CD4-positive, alpha-beta T cell treated with Interleukin-4 for 1 hour (primary cell): ENCODE measurements around the gene QSOX1.
"Not testable (repeated sequence)": the region's sequence is repeated elsewhere in the genome, so short reads cannot be mapped to it uniquely, and the experiment has no call there.

Experiments used
- DNase-seq, 2 donors: peaks; one replicate each; pipeline ENCODE4 v3.0.0-alpha.2; 2020 to 2022

Gene QSOX1, protein sequence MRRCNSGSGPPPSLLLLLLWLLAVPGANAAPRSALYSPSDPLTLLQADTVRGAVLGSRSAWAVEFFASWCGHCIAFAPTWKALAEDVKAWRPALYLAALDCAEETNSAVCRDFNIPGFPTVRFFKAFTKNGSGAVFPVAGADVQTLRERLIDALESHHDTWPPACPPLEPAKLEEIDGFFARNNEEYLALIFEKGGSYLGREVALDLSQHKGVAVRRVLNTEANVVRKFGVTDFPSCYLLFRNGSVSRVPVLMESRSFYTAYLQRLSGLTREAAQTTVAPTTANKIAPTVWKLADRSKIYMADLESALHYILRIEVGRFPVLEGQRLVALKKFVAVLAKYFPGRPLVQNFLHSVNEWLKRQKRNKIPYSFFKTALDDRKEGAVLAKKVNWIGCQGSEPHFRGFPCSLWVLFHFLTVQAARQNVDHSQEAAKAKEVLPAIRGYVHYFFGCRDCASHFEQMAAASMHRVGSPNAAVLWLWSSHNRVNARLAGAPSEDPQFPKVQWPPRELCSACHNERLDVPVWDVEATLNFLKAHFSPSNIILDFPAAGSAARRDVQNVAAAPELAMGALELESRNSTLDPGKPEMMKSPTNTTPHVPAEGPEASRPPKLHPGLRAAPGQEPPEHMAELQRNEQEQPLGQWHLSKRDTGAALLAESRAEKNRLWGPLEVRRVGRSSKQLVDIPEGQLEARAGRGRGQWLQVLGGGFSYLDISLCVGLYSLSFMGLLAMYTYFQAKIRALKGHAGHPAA

DNA sequence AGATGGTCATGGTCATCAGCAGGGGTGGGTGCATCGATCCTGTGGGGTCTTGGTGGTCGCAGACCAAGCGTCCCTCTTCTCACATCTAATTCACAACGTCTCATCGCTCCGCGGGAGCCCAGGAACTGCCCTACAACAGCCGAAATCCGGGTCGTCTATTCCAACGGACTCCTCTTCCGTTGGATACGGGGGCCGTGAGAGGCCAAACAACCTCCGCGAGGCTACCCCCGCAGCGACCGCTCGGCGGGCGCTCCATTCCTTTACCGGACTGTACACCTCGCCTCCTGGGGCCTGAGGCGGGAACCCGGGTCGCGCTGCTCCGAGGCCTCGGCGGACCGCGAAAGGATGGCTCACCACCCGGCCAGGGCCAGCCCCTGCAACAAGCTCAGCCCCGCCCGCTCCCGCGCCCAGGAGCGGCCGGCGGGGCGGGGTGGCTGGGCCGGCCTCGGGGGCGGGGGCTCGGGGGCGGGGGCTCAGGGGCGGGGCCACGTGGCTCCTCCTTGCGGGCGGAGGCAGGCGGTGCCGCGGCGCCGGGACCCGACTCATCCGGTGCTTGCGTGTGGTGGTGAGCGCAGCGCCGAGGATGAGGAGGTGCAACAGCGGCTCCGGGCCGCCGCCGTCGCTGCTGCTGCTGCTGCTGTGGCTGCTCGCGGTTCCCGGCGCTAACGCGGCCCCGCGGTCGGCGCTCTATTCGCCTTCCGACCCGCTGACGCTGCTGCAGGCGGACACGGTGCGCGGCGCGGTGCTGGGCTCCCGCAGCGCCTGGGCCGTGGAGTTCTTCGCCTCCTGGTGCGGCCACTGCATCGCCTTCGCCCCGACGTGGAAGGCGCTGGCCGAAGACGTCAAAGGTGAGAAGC is at the start of gene QSOX1:
TSS of gene QSOX1 (plus strand) at position 545 of the 857 bp plus-strand sequence. CDS start at position 584, 39 bp downstream.
- peak; percentile 91 to 92 for DNase-seq

DNA sequence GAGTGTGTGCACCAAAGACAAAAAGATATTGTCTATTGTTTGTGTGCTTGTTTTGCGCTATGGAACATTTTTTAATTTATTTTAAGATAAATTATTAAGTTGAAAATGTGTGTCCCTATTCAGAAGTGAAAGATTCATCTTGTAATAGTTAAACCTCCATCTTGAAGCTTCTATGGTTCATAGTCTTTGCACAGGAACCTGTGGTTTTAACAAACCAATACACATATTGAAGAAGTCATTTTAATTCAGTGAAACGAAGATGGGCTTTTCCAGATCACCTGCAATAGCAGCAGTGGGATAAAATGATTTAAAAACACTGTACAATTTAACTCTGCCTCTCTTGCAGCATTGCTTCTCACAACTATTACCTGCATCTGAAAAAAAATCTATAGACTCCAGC is 42.6 kb upstream of the QSOX1 start:
- DNase-seq: no peak

DNA sequence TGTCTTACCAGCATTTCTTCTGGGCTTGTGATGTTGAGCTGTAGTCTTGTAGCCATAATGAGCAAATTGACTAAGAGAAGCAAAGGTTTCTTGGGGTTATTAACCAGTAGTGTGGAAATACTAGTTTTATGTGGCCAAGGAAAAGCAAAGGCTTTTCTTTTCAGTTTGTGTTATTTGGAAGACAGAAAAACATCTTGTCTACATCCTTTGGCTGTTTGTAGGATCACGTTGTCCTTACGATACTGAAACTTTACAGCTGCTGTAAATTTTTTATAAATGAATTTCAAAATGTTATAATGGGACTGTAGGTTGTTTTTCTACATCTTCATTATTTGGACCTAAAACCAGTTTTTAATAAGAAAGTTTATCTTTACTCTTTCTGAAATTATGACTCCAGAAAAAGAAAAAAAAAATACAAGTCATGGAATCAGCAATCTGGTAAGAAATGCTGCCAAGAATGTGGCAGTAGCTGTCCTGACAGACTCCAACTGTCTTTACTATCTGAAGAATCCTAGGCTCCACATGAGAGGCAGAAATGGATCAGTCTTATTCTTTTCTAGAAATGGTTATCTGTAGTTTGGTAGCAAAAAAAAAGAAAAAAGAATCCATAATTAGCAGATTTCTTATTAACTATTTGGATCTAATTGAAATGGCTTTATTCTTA is 41.6 kb upstream of the QSOX1 start:
- DNase-seq: no peak

DNA sequence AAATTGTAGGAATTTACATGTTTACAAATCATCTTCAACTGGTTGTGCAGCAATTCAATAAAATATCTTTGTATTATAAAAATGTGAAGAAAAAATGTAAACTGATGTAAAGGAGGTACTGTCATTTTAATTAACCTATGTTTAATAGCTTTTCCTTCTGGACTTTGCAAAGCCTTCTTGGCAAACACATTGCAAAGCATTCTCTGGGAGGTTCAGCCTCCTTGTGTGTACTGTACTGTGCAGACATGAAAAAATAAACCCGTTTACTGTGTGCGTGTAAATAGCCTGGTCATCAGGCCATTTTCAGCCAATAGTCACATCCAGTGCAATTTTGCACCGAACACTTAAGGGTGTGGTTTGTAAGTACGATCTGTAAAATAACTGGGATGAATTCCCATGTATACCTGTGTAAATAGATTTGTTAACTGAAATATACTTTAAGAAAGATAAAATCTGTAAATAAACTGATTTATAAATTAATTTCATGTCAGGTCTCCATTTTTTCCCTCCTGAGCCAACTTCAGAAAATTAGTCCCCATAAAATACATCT is 40.2 kb upstream of the QSOX1 start:
- DNase-seq: no peak

DNA sequence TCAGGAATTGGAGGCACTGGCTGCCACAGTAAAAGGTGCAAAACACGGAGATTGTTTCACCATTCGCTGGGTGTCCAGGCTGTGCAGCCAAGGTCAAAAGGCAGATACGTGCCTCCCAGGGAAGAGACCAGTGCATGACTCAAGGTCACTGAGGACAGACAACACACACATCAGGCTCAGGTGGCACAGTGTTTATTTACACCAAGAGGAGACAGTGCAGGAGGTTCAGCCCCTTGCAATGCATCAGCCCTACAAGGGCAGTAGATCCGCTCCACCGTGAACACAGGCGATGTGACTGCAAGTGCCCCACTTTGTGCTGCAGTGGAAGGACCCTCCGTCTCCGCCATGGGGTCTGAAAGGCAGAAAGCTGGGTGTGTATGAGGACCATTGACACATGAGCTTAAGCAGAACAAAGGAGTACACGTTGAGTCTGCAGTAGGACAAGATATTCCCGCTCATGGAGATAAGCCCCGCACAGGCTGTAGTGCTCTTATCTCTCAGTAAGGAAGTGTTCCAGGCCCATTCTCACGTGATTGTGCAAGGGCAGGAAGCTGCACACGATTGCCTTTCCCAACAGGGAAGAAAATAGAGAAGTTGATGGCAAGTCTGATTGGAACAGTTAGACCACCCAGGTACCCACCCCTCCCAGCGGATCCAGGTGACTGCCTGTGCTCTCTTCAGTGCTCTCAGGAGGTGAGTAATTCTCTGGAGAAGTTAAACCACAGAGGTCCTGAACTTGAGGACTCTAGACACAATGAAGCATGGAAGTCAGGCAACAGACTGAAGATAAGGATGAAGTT is 37.5 kb upstream of the QSOX1 start:
- DNase-seq: no peak

DNA sequence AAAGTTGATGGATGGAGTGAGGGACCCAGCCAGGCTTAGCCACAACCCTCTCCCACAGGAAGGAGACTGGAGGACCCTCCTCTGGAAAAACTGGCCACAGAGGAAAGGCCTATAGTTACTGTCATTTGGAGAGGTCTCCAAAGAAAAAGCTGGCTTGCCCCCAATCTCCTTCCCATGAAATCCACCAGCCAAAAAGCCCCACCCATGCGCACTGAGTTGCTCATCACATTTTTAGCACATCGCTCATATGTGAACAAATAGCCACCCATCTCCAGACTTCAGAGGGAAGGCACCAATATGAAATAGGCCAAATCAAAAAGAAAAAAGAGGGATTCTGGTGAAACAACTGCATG is 36.9 kb upstream of the QSOX1 start:
- DNase-seq: no peak

DNA sequence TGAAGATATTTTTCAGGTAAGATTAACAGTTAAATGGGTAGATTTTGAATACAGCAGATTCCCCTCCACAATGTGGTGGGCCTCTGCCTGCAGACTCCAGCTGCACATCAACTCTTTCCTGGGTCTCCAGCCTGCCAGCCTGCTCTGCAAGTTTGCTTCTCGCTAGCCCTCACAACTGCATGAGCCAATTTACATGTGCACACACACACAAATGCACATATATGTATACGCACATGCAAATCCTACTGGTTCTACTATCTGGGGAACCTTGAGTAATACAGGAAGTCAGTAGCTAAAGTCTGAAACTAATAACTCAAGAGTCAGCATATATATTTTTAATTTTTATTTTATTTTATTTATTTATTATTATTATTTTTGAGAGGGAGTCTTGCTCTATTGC is 34.8 kb upstream of the QSOX1 start:
- DNase-seq: no peak

DNA sequence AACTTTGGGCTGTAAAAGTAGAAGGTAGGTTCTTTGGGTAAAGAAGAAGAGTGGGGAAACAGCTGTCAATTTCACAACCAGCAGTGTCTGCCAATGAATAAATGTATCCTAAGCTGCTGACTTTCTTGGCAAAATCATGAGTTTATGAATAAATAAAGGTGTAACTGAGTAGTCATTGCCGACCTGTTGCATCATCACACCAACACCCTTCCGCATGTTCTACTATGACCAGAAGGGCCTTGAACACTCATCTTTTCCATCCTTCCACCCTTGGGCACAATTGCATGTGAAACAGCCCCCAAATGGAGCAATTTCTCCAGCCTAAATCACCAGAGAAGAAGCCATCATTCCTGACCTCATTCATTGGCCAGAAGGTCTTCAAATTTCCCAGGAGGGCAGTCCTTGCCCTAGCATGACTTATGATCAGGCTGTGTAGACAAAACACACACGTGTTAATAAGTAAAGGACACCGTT is 31.2 kb upstream of the QSOX1 start:
- no peak for DNase-seq

DNA sequence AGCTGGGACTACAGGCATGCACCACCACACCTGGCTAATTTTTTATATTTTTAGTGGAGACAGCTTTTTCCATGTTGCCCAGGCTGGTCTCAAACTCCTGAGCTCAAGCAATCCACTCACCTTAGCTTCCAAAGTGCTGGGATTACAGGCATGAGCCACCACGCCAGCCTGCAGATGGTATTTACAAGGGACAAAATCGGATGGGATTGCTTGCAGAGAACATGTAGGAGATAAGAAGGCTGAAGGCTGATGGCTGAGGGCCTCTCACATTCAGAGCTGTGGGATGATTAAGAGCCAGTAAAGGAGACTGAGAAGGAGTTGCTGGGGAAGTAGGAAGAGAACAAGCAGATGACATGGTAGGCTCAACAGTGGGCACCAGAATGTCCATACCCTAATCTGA is 24.0 kb upstream of the QSOX1 start:
- no peak for DNase-seq

DNA sequence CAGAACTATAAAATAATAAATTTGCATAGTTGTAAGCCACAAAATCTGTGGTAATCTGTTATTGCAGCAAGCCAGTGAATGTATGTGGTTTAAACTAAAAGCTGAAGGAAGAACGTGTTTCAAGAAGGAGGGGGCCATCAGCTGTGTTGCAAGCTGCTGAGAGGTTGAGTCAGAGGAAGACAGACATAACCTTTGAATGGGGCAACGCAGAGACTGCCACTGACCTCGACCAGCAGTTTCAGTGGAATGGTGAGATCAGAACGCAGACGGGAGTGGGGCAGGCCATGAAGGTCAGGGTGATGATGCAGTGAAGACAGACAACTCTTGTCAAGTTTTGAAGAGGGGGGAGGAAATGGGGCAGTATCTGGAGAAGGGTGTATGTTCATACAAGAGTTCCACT is 23.2 kb upstream of the QSOX1 start:
- peak; percentile 29 to 86 for DNase-seq

DNA sequence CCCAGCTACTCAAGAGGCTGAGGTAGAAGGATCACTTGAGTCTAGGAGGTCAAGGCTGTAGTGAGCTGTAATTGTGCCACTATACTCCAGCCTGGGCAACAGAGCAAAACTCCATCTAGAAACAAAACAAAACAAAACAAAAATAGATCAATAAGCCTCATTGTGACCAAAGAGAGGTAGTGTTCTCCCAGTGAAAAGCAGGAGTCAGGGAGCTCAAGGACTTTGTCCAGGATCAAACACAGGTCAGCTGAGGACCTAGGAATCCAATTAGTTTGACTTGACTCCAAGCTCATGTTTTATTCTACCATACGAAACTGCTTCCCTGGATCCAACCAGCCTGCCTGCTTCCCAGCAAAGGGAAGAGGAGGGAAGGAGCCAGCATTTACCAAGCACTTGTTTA is 21.5 kb upstream of the QSOX1 start:
- no peak for DNase-seq

DNA sequence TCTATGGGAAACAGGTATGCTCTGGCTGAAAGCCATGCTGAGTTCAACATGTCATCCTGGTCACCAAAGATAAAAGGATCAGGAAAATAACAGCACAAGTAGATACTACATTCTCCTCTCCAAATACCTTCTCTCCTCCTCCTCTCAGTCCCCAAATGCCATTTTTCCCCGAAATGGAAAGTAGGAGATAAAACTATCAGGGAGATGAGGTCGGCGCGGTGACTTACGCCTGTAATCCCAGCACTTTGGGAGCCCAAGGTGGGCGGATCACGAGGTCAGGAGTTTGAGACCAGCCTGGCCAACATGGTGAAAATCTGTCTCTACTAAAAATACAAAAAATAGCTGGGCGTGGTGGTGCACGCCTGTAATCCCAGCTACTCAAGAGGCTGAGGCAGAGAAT is 21.0 kb upstream of the QSOX1 start:
- not testable (repeated sequence) for DNase-seq

DNA sequence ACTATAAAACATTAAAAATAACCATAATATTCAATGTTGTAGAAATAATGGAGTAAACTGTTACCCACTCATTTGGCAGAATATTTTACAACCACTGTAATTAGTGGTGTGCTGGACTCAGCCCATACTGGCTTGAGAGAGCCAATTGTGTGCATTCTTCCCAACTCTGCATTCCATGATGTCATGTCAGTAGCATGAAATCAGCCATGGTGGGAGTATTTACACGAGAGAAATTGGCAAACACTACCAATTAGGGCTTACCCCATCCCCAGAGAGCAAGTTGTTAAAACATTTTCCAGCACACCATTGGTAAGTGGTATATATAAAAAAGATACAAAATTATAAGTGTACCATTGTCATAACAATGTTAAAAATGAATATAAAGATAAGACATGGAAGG is 19.1 kb upstream of the QSOX1 start:
- no peak for DNase-seq

DNA sequence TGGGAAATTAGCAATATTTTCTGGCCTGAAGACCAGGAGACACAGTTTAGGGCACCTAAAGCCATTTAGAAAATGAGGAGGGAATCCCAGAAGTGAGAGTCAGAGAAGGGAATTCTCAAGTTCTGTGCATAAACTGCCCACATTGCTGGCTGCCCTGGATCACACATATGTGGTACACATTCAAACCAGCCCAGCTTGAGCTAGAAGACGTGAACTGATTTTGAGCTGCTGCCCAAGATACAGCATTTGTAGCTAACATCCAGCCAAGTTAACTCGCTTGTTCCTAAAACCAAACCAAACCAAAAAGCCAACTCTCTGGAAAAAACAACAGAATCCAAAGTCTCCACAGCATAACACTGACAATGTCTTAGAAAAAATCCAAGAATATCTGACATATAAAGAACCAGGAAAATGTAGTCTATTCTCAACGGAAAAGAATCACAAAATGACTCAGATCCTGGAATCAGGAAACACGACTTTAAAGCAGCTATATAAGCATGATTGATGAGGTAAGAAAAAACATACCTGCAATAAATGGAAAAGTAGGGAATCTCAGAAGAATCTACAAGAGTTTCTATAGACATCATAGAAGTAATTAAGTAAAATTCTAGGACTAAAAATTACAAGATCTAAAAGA is 18.2 kb upstream of the QSOX1 start:
- no peak for DNase-seq

DNA sequence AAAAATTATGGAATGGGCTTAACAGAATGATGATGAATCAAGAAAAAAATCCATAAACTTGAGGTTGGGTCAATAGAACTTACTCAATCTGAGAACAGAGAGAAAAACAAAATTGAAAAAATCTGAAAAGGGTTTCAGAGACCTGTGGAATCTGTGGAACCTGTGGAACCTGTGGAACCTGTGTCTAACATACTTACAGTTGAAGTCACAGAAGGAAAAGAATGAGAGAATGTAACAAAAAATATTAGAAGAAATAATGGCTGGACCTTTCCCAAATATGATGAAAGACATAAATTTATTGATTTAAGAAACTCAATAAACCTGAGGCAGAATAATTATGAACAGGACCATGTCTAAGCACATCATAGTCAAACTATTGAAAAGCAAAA is 17.7 kb upstream of the QSOX1 start:
- no peak for DNase-seq

DNA sequence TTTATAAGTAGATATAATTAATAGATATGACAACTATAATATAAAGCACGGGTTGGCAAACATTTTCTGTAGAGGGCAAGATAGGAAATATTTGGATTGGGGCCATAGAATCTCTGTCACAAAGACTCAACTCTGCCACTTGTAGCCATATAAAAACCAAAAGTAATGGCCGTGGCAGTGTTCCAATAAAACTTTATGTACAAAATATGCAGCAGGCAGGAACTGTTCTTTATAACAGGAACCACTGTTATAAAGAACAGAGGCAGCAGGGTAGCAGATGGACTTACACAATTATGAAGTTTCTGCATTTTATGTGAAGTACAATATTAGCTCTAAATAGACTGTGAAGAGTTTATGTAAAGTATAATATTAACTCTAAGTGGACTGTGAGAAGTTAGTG is 16.9 kb upstream of the QSOX1 start:
- no peak for DNase-seq

DNA sequence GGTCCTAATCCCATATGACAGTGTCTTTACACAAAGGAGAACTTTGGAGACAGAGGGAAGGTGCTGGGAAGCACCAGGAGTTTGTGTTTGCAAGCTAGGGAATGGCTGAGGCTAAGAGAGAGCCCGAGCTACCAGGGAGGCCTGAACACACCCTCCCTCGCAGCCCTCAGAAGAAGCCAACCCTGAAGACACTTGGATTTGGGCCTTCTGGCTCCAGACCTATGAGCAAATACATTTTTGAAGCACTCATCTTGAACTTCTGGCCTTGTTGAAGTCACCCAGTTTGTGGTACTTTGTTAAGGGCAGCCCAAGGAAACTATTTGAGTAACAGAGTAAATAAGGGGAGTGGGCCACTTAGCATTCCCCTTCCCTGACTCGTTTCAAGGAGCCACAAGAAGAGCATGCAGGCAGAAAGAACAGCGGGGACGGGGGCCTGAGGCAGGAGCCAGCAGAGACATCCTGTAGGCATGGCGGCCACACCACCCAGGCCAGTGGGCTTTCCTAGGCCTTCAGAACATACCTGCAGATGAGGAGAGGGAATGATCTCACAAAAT is 13.2 kb upstream of the QSOX1 start:
- DNase-seq: no peak

DNA sequence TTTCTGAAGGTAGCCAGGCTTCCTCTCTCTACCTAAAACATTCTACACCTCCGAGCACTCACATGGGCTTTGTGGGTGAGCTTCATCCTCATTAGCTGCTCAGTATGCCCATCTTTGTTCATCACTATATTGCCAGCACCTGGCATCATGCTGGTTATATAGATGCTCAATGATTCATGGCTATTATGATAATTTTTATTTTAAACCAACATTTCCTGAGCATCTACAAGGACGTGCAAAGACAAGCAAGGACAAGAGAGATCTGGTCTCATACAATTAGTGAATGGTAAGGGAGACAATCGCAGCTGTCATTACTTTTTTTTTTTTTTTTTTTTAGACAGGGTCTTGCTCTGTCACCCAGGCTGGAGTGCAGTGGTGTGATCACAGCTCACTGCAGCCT is 11.3 kb upstream of the QSOX1 start:
- no peak for DNase-seq

DNA sequence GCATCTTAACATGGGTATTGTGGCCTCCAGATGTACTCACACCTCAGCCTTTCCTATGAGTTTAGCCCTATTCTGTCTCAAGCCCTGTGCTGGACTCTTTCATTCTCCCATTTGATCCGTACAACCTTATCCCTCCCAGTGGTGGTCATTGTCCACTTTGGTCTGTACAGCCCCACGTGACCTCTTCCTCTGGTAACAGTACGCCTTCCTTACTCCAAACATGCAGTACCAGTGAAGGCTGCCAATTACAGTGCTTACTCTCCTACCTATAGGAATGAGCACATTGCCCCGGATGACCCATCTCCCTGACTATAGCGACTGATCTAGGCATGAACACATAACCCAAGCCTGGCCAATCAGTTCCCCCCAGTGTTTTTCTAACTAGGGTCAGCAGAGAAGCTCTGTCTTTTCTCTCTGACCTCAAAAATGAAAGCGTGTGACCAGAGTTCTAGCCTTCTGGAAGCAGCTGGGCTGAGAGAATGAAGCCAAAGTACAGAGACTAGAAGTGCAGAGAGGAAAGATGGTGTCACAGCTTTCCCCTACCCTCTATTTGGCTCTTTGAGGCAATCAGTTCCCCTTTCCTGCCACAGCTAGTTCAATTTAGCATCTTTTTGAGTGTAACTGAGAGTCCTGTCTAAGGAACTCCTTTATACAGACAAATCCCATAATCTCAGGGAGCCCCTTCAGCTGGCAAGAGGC is 9.9 kb upstream of the QSOX1 start:
- DNase-seq: no peak

DNA sequence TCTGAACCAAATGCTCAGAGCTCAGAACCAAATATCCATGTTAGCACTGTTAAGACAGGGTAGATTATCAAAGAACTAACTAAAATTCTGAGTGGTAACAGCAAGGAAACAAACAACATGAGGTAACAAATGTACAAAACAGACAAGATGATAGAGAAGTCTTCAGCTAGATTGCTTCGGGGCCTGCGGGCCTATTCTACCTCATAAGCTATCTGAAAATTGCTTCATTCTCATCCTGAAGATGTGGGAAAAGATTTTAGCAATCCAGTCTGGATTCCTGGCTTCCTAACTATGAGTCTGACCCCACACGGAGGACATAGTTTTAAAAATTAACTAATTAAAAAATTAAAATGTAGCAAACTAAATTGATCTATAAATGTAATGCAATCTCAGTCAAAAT is 9.2 kb upstream of the QSOX1 start:
- no peak for DNase-seq
